IMR-90 (cell line): ENCODE data around the gene PLCH1.

Source experiments
- BHLHE40 ChIP-seq: fragments of 150-350 bp; IDR thresholded peaks from 2 replicates; pipeline ENCODE4 v1.6.1; 2016; ENCODE audit warnings: mild to moderate bottlenecking, low read depth, low read length
- CHD1 ChIP-seq: IDR thresholded peaks from 2 replicates; pipeline ENCODE4 v1.6.1; 2012; ENCODE audit warnings: low read depth, low read length, improper control_type of control experiment
- CTCF ChIP-seq: conservative IDR thresholded peaks from 2 replicates; pipeline ENCODE4 v1.5.1; 2012; ENCODE audit warnings: mild to moderate bottlenecking, low read depth, low read length, improper control_type of control experiment
- FOS ChIP-seq: fragments of 150-350 bp; IDR thresholded peaks from 2 replicates; pipeline ENCODE4 v1.6.1; 2016; ENCODE audit warnings: low read depth, low read length
- MAFK ChIP-seq: IDR thresholded peaks from 2 replicates; pipeline ENCODE4 v1.6.1; 2012; ENCODE audit warnings: low read depth, low read length, improper control_type of control experiment
- MAZ ChIP-seq: IDR thresholded peaks from 2 replicates; pipeline ENCODE4 v1.6.1; 2012; ENCODE audit warnings: low read depth, mild to moderate bottlenecking, low read length, improper control_type of control experiment, moderate library complexity, borderline replicate concordance
- MXI1 ChIP-seq: IDR thresholded peaks from 2 replicates; pipeline ENCODE4 v1.6.1; 2012; ENCODE audit warnings: low read depth, mild to moderate bottlenecking, low read length, moderate library complexity, borderline replicate concordance
- POLR2A ChIP-seq: IDR thresholded peaks from 2 replicates; pipeline ENCODE4 v1.6.1; 2012; ENCODE audit warnings: mild to moderate bottlenecking, low read depth, low read length
- RCOR1 ChIP-seq: IDR thresholded peaks from 2 replicates; pipeline ENCODE4 v1.6.1; 2012; ENCODE audit warnings: mild to moderate bottlenecking, low read length, improper control_type of control experiment; ENCODE audit not compliant: insufficient replicate concordance
- SMC3 ChIP-seq: fragments of 150-350 bp; IDR thresholded peaks from 2 replicates; pipeline ENCODE4 v1.6.1; 2016; ENCODE audit warnings: low read depth, mild to moderate bottlenecking, antibody characterized with exemption, low read length, moderate library complexity
- TF ChIP-seq, protein P1 (sequence below): fragments of 150-350 bp; IDR thresholded peaks from 2 replicates; pipeline ENCODE4 v1.6.1; 2017; ENCODE audit warnings: mild to moderate bottlenecking, antibody characterized with exemption, low read length, low read depth
- TF ChIP-seq, protein P2 (sequence below): fragments of 150-350 bp; IDR thresholded peaks from 2 replicates; pipeline ENCODE4 v1.6.1; 2016; ENCODE audit warnings: low read depth, mild to moderate bottlenecking, low read length, moderate library complexity, borderline replicate concordance

GRCh38 chr3:155391104-155391503, 353.8 kb downstream of the PLCH1 start:
- no peak for TF ChIP-seq CTCF
- TF ChIP-seq POLR2A: no peak
- no peak for TF ChIP-seq BHLHE40
- TF ChIP-seq, protein P1, sequence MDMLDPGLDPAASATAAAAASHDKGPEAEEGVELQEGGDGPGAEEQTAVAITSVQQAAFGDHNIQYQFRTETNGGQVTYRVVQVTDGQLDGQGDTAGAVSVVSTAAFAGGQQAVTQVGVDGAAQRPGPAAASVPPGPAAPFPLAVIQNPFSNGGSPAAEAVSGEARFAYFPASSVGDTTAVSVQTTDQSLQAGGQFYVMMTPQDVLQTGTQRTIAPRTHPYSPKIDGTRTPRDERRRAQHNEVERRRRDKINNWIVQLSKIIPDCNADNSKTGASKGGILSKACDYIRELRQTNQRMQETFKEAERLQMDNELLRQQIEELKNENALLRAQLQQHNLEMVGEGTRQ: no peak
- TF ChIP-seq MAZ: no peak
- TF ChIP-seq RCOR1: no peak
- TF ChIP-seq, protein P2, sequence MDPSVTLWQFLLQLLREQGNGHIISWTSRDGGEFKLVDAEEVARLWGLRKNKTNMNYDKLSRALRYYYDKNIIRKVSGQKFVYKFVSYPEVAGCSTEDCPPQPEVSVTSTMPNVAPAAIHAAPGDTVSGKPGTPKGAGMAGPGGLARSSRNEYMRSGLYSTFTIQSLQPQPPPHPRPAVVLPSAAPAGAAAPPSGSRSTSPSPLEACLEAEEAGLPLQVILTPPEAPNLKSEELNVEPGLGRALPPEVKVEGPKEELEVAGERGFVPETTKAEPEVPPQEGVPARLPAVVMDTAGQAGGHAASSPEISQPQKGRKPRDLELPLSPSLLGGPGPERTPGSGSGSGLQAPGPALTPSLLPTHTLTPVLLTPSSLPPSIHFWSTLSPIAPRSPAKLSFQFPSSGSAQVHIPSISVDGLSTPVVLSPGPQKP: no peak
- TF ChIP-seq SMC3: no peak
- TF ChIP-seq FOS: no peak
- TF ChIP-seq CHD1: no peak
- no peak for TF ChIP-seq MXI1
- no peak for TF ChIP-seq MAFK
